CD4-positive, alpha-beta memory T cell (primary cell): ENCODE measurements around the gene NAA60. TPM values are rescaled to one million over a fixed set of nuclear protein-coding genes. Genes with fewer than 3 reads are reported as not detected.

Source experiments
- CTCF ChIA-PET: fragments of 350-600 bp; sonication (Branson Sonifier 250); formaldehyde crosslinking; loops from one replicate; lab custom pipeline; 2021; ENCODE audit warnings: inconsistent platforms; ENCODE audit not compliant: partially characterized antibody; lab: Charles Lee
- POLR2A ChIA-PET: fragments of 350-600 bp; sonication (Branson Sonifier 250); formaldehyde crosslinking; loops from one replicate; lab custom pipeline; 2021; ENCODE audit not compliant: partially characterized antibody; lab: Charles Lee
- DNase-seq, 5 donors: peaks; one replicate each; pipeline versions ENCODE4 v3.0.0 to v3.0.0-alpha.2; 2020 to 2022; ENCODE audit warnings: mixed read lengths in 1 of 5
- H3K27ac ChIP-seq: one replicate; pipeline ENCODE4 v1.7.0; 2013; ENCODE audit warnings: low read depth, low read length
- H3K27me3 ChIP-seq: 2 replicates; pipeline ENCODE4 v1.7.0; 2013; ENCODE audit warnings: mild to moderate bottlenecking, low read length, moderate library complexity; ENCODE audit not compliant: insufficient read depth
- H3K36me3 ChIP-seq: 2 replicates; pipeline ENCODE4 v1.7.0; 2013; ENCODE audit warnings: mild to moderate bottlenecking, low read length, moderate library complexity; ENCODE audit not compliant: insufficient read depth
- H3K4me1 ChIP-seq: 2 replicates; pipeline ENCODE4 v1.7.0; 2013; ENCODE audit warnings: mild to moderate bottlenecking, low read length, moderate library complexity; ENCODE audit not compliant: insufficient read depth
- H3K4me3 ChIP-seq, 2 donors: one replicate each; pipeline ENCODE4 v1.7.0; 2013; ENCODE audit warnings: low read length in 2 of 2, mild to moderate bottlenecking in 1 of 2
- H3K9me3 ChIP-seq, 2 donors: one replicate each; pipeline ENCODE4 v1.7.0; 2013; ENCODE audit warnings: low read length in 2 of 2, control low read depth in 1 of 2; ENCODE audit not compliant: control insufficient read depth in 1 of 2
- H3K27ac Mint-ChIP-seq, 7 donors: one replicate each; pipeline ENCODE4 v1.8.0; 2020 to 2021; ENCODE audit warnings: mixed read lengths in 7 of 7, mild to moderate bottlenecking in 6 of 7, inconsistent platforms in 3 of 7, moderate library complexity in 3 of 7
- H3K27me3 Mint-ChIP-seq, 2 donors: one replicate each; pipeline ENCODE4 v1.8.0; 2020 to 2021; ENCODE audit warnings: mixed read lengths in 2 of 2
- H3K36me3 Mint-ChIP-seq, 2 donors: one replicate each; pipeline ENCODE4 v1.8.0; 2020 to 2021; ENCODE audit warnings: mixed read lengths in 2 of 2, inconsistent platforms in 1 of 2, mild to moderate bottlenecking in 1 of 2
- H3K4me1 Mint-ChIP-seq, 4 donors: one replicate each; pipeline ENCODE4 v1.8.0; 2020 to 2021; ENCODE audit warnings: mixed read lengths in 4 of 4, mild to moderate bottlenecking in 1 of 4
- H3K4me3 Mint-ChIP-seq, 8 donors: one replicate each; pipeline ENCODE4 v1.8.0; 2020 to 2021; ENCODE audit warnings: mixed read lengths in 8 of 8, mild to moderate bottlenecking in 7 of 8, moderate library complexity in 6 of 8, inconsistent platforms in 3 of 8
- H3K9me3 Mint-ChIP-seq, 8 donors: one replicate each; pipeline ENCODE4 v1.8.0; 2020 to 2021; ENCODE audit warnings: mixed read lengths in 8 of 8, mild to moderate bottlenecking in 5 of 8, inconsistent platforms in 3 of 8, moderate library complexity in 1 of 8
- intact Hi-C: fragments of 100-400 bp; cut with micrococcal nuclease; formaldehyde crosslinking; loops from one replicate; pipeline ENCODE4 v1.15.1; 2023
- polyA plus RNA-seq, 2 donors: library from polyadenylated mRNA; unstranded; fragments of 300-500 nt; fragmentation: Illumina TruSeq; gene quantifications; one replicate each; pipeline ENCODE4 v1.2.3, GENCODE V29; 2021
- total RNA-seq, 2 experiments: library from RNA; stranded (reverse); gene quantifications; one replicate each; pipeline ENCODE4 v1.2.3, GENCODE V29; 2021

The NAA60 gene
- total RNA-seq, result 10 to 100 TPM; 58.1 to 62.9 TPM
- polyA plus RNA-seq, result 10 to 100 TPM; 28.2 to 59.6 TPM

- H3K4me1 ChIP-seq, result peaks cover 24% of the 10 kb centered on the region
- Mint-ChIP-seq H3K36me3 (peaks cover 23 to 40% of the 10 kb centered on the region in 2 donors), H3K4me3 (peak within 1 kb of the TSS; percentile 96 to 99 (median 96)), H3K27ac (peak within 1 kb of the TSS; percentile 88 to 99 (median 97)), H3K9me3 (peaks cover 0 to 22% (median 13%) of the 10 kb centered on the region in 8 donors), H3K27me3 (no peaks in the 10 kb centered on the region), H3K4me1 (peaks cover 8 to 39% (median 23%) of the 10 kb centered on the region in 4 donors)
- no peaks in the 10 kb centered on the region for H3K27me3 ChIP-seq
- intact Hi-C loops, result loop anchor here (2.0 kb wide), 3 partner anchors 15 to 167 kb away; partner anchors contain the start of genes SLX4, ZNF174 and ZSCAN32
- H3K9me3 ChIP-seq, result peaks cover 0 to 8% of the 10 kb centered on the region in 2 donors
- H3K4me3 ChIP-seq, result peak within 1 kb of the TSS; percentile 66 to 67
- peak; percentile 80 to 88 (median 82) for DNase-seq
- peak within 1 kb of the TSS; percentile 80 for H3K27ac ChIP-seq
- CTCF ChIA-PET, result interaction anchor here (0.9 to 1.7 kb wide), 5 partner anchors 14 to 271 kb away, joined by 3 to 6 read pairs (median 4); partner anchors contain the start of genes TIGD7, ZNF174, ZNF75A and ZSCAN32
- H3K36me3 ChIP-seq, result peaks cover 5% of the 10 kb centered on the region
- POLR2A ChIA-PET, result interaction anchor here (0.7 to 2.3 kb wide), 15 partner anchors 11 to 378 kb away, joined by 3 to 17 read pairs (median 4); partner anchors contain the start of genes CLUAP1, IL32, TIGD7 and ZNF174
These were observed at the start of gene NAA60, which contains the start of gene ZNF597 for GRCh38 chr16:3443108-3444031. Gene NAA60, plus strand, starts transcription at chr16:3443680. Its CDS starts 32,548 bp downstream, at chr16:3476228. Gene ZNF597, minus strand, starts transcription at chr16:3443504. Its CDS starts 351 bp downstream, at chr16:3443153.

- Mint-ChIP-seq H3K27me3 (no peaks in the 10 kb centered on the region), H3K9me3 (peaks cover 3 to 37% (median 18%) of the 10 kb centered on the region in 8 donors), H3K27ac (peak overlapping the region; percentile 80 to 93 (median 89)), H3K4me3 (peak overlapping the region; percentile 90 to 98 (median 94)), H3K4me1 (peaks cover 38 to 72% (median 53%) of the 10 kb centered on the region in 4 donors), H3K36me3 (peaks cover 53 to 64% of the 10 kb centered on the region in 2 donors)
- POLR2A ChIA-PET, result interaction anchor here (0.7 to 4.5 kb wide), 35 partner anchors 8 to 853 kb away, joined by 3 to 66 read pairs (median 4); partner anchors contain the start of genes CLUAP1, FLYWCH2, NAA60 and NLRC3
- Histone ChIP-seq H3K27ac (peak overlapping the region; percentile 69), H3K36me3 (peaks cover 34% of the 10 kb centered on the region), H3K4me3 (peak overlapping the region; percentile 72 to 79), H3K4me1 (peaks cover 34% of the 10 kb centered on the region), H3K27me3 (no peaks in the 10 kb centered on the region), H3K9me3 (peaks cover 4 to 7% of the 10 kb centered on the region in 2 donors)
- DNase-seq, result no peak
- CTCF ChIA-PET, result interaction anchor here (1.1 to 1.4 kb wide), 4 partner anchors 43 to 165 kb away, joined by 3 to 5 read pairs (median 3); partner anchors contain the start of genes NAA60, ZNF200 and ZNF597
- intact Hi-C loops, result loop anchor here (2.0 kb wide), 4 partner anchors 42 to 210 kb away; partner anchors contain the start of genes CLUAP1, NAA60, SLX4 and TIGD7
These were observed 43.1 kb upstream of the NAA60 start for GRCh38 chr16:3400446-3400778.

GRCh38 chr16:3400779-3401688 lies 42.4 kb upstream of the NAA60 start, which contains the start of the genes ZNF174 and ZSCAN32:
Gene ZNF174, plus strand, starts transcription at chr16:3401215. Its CDS starts 790 bp downstream, at chr16:3402005.
Gene ZSCAN32, minus strand, starts transcription at chr16:3401004. Its CDS starts 3,447 bp downstream, at chr16:3397557.
- ChIA-PET POLR2A (interaction anchor here (0.7 to 4.5 kb wide), 37 partner anchors 8 to 853 kb away, joined by 3 to 66 read pairs (median 4); partner anchors contain the start of genes CLUAP1, NAA60, NLRC3 and SLX4), CTCF (interaction anchor here (1.0 to 2.5 kb wide), 6 partner anchors 42 to 166 kb away, joined by 3 to 9 read pairs (median 3); partner anchors contain the start of genes NAA60, TIGD7, ZNF200 and ZNF597)
- peak within 1 kb of the TSS; percentile 90 to 98 (median 94) for H3K4me3 Mint-ChIP-seq
- Histone ChIP-seq H3K27me3 (no peaks in the 10 kb centered on the region), H3K4me3 (peak within 1 kb of the TSS; percentile 72 to 79), H3K9me3 (peaks cover 4 to 7% of the 10 kb centered on the region in 2 donors), H3K27ac (peak within 1 kb of the TSS; percentile 69), H3K4me1 (peaks cover 34% of the 10 kb centered on the region), H3K36me3 (peaks cover 34% of the 10 kb centered on the region)
- peaks cover 53 to 64% of the 10 kb centered on the region in 2 donors for H3K36me3 Mint-ChIP-seq
- H3K9me3 Mint-ChIP-seq, result peaks cover 4 to 37% (median 22%) of the 10 kb centered on the region in 8 donors
- H3K27ac Mint-ChIP-seq, result peak within 1 kb of the TSS; percentile 85 to 95 (median 90)
- intact Hi-C loops, result loop anchor here (1.0 to 2.0 kb wide), 8 partner anchors 42 to 210 kb away; partner anchors contain the start of genes CLUAP1, NAA60, SLX4 and TIGD7
- H3K27me3 Mint-ChIP-seq, result no peaks in the 10 kb centered on the region
- DNase-seq, result peak; percentile 98 to 99 (median 99)
- H3K4me1 Mint-ChIP-seq, result peaks cover 36 to 68% (median 52%) of the 10 kb centered on the region in 4 donors

- Mint-ChIP-seq H3K9me3 (peaks cover 4 to 37% (median 24%) of the 10 kb centered on the region in 8 donors), H3K27me3 (no peaks in the 10 kb centered on the region), H3K36me3 (peaks cover 53 to 64% of the 10 kb centered on the region in 2 donors), H3K4me3 (peak overlapping the region; percentile 89 to 98 (median 94)), H3K27ac (peak overlapping the region; percentile 81 to 92 (median 89)), H3K4me1 (peaks cover 30 to 60% (median 47%) of the 10 kb centered on the region in 4 donors)
- Histone ChIP-seq H3K4me3 (peak overlapping the region; percentile 66 to 72), H3K9me3 (peaks cover 7 to 10% of the 10 kb centered on the region in 2 donors), H3K4me1 (peaks cover 34% of the 10 kb centered on the region), H3K36me3 (peaks cover 34% of the 10 kb centered on the region), H3K27me3 (no peaks in the 10 kb centered on the region), H3K27ac (peak overlapping the region; percentile 69)
- intact Hi-C loops, result loop anchor here (1.0 to 2.0 kb wide), 8 partner anchors 41 to 209 kb away; partner anchors contain the start of genes CLUAP1, NAA60, SLX4 and TIGD7
- POLR2A ChIA-PET, result interaction anchor here (0.8 to 4.5 kb wide), 25 partner anchors 10 to 852 kb away, joined by 3 to 66 read pairs (median 5); partner anchors contain the start of genes CLUAP1, NAA60, SLX4 and TIGD7
- no peak for DNase-seq
- CTCF ChIA-PET, result interaction anchor here (1.0 to 2.5 kb wide), 5 partner anchors 42 to 167 kb away, joined by 3 to 9 read pairs (median 3); partner anchors contain the start of genes NAA60, TIGD7, ZNF200 and ZNF597
These were observed 41.6 kb upstream of the NAA60 start for GRCh38 chr16:3401719-3402397.

GRCh38 chr16:3408561-3409197 lies 34.8 kb upstream of the NAA60 start:
- peaks cover 43% of the 10 kb centered on the region for H3K36me3 ChIP-seq
- H3K9me3 ChIP-seq, result peaks cover 22 to 58% of the 10 kb centered on the region in 2 donors
- H3K4me3 ChIP-seq, result peak overlapping the region in 1 of 2 donors; percentile 12
- H3K4me1 ChIP-seq, result peaks cover 4% of the 10 kb centered on the region
- CTCF ChIA-PET, result no interaction called here
- H3K9me3 Mint-ChIP-seq, result peaks cover 4 to 88% (median 75%) of the 10 kb centered on the region in 8 donors
- H3K36me3 Mint-ChIP-seq, result peaks cover 68% of the 10 kb centered on the region in 2 donors
- no peak overlapping the region for H3K27ac Mint-ChIP-seq
- intact Hi-C loops, result no loop called here
- H3K4me1 Mint-ChIP-seq, result peaks cover 2 to 11% (median 9%) of the 10 kb centered on the region in 4 donors
- no peaks in the 10 kb centered on the region for H3K27me3 Mint-ChIP-seq
- H3K4me3 Mint-ChIP-seq, result no peak overlapping the region
- no peak overlapping the region for H3K27ac ChIP-seq
- POLR2A ChIA-PET, result interaction anchor here (1.1 kb wide), 1 partner anchor 104 kb away, joined by 3 read pairs; no protein-coding TSS in a partner anchor
- no peak for DNase-seq
- H3K27me3 ChIP-seq, result no peaks in the 10 kb centered on the region
